Heart right ventricle (tissue), 16 donors: ENCODE data around the gene UACA. TPM values are rescaled to one million over a fixed set of nuclear protein-coding genes. Genes with fewer than 3 reads are reported as not detected.
"Not testable (repeated sequence)": the region's sequence is repeated elsewhere in the genome, so short reads cannot be mapped to it uniquely, and the experiment has no call there.

ENCODE experiments used
- ATAC-seq, 8 donors: fragments of 200-7000 bp; cut with Tn5 transposase; one replicate each; pipeline ENCODE4 v1.9.1; 2020; ENCODE audit warnings: mild to moderate bottlenecking in 8 of 8, moderate library complexity in 8 of 8, moderate number of reproducible peaks in 1 of 8
- DNase-seq, 2 donors: peaks; one replicate each; pipeline ENCODE4 v3.0.0-alpha.2; 2020
- H3K27ac ChIP-seq, 10 donors: fragments of 200-600 bp; sonication (generic) in 2 of 10; one replicate each; pipeline versions ENCODE4 v1.5.0 to v1.8.0; 2020 to 2022; ENCODE audit warnings: mild to moderate bottlenecking in 3 of 10
- H3K27me3 ChIP-seq, 7 donors: fragments of 200-600 bp; one replicate each; pipeline ENCODE4 v1.8.0; 2021 to 2022; ENCODE audit warnings: mild to moderate bottlenecking in 2 of 7
- H3K36me3 ChIP-seq, 9 donors: fragments of 200-600 bp; sonication (generic) in 1 of 9; one replicate each; pipeline versions ENCODE4 v1.5.0 to v1.8.0; 2020 to 2022; ENCODE audit warnings: mild to moderate bottlenecking in 2 of 9
- H3K4me1 ChIP-seq, 9 donors: fragments of 200-600 bp; sonication (generic) in 1 of 9; one replicate each; pipeline versions ENCODE4 v1.5.0 to v1.8.0; 2020 to 2022; ENCODE audit warnings: mild to moderate bottlenecking in 4 of 9
- H3K4me3 ChIP-seq, 10 donors: fragments of 200-600 bp; sonication (generic) in 2 of 10; one replicate each; pipeline versions ENCODE4 v1.5.0 to v1.8.0; 2020 to 2022; ENCODE audit warnings: mild to moderate bottlenecking in 7 of 10, moderate library complexity in 2 of 10
- H3K9me3 ChIP-seq, 11 donors: fragments of 200-600 bp in 10 of 11; sonication (generic) in 2 of 11; one replicate each; pipeline versions ENCODE4 v1.5.0 to v1.8.0; 2013 to 2022; ENCODE audit warnings: mild to moderate bottlenecking in 2 of 11, control low read depth in 1 of 11, moderate library complexity in 1 of 11
- CTCF ChIP-seq, 9 donors: fragments of 200-600 bp; sonication (generic) in 2 of 9; IDR thresholded peaks; one replicate each; pipeline versions ENCODE4 v1.5.0 to v1.8.0; 2021 to 2022; ENCODE audit warnings: antibody characterized with exemption in 9 of 9, mild to moderate bottlenecking in 5 of 9, moderate library complexity in 1 of 9
- WGBS, 2 donors: extraction: QIAGEN DNeasy Blood & Tissue Kit; methylation state at CpG; one replicate each; pipeline ENCODE4 v1.1.7; 2013; ENCODE audit warnings: inconsistent platforms in 1 of 2; 5-methylcytosine and 5-hydroxymethylcytosine counted together
- intact Hi-C, 10 donors: fragments of 100-400 bp; cut with DNase I; formaldehyde crosslinking; loops; one replicate each; pipeline versions ENCODE4 v1.11.1 to v1.14.2; 2022
- polyA plus RNA-seq, 2 donors: library from polyadenylated mRNA; stranded (reverse); fragments of 200-250 nt; gene quantifications; one replicate each; pipeline ENCODE4 v1.2.3, GENCODE V29; 2013
- total RNA-seq, 10 donors: library from RNA; stranded (reverse); fragmentation: NEBNext Ultra II Directional in 3 of 10; extraction: Animal tissue kit (Norgen Biotek cat#: 25700) in 3 of 10; gene quantifications; one replicate each; pipeline versions ENCODE4 v1.2.1 to v1.2.4, GENCODE V29; 2021 to 2023
- donor health status: Arrhythmogenic right ventricular cardiomyopathy.
- donor health status: ischemic (EF 13 %, LVEDD 7.1; RV severe dilation, severe dysfunction).
- donor health status: healthy with polysubstance abuse.
- donor health status: DM: no; HTN: yes; CAD: no.
- donor health status: DM: no; HTN: no; CAD: no.
- donor health status: ischemic (EF 25% LVEDD 6.9; RV normal size, moderate dysfunction).
- donor health status: ischemic (EF 25% LVEDD 5.7; RV mildly dilated, moderate dysfunction).
- donor health status: healthy.
- donor health status: DM: yes; HTN: yes; CAD: no.
- donor health status: Ischemic cardiomyopathy.
- donor health status: ischemic (EF 35%, LVEDD 5.7; RV mildly dilated, moderate dysfunction).
- donor health status: nonischemic (EF 11% LVEDD 7.7; RV severe dilation, severe dysfunction).
- donor health status: DM: yes; HTN: yes; CAD: no.
- donor health status: PGD.
- donor health status: ischemic (EF 29% LVEDD 5.4; RV normal size, mild dysfunction).
- donor health status: nonischemic (EF 23%, LVEDD 6.1; RV moderate dilation, normal function).

UACA gene
- total and polyA plus RNA-seq, 12 donors = 14.2 to 75.4 (median 47.1) TPM

- 80 to 83% methylated on average over 4 of the region's 4 CpGs for WGBS, 2 donors
- Histone ChIP-seq H3K27ac (no peak overlapping the region), H3K27me3 (peaks cover 0 to 2% (median 0%) of the 10 kb centered on the region in 7 donors), H3K4me1 (no peaks in the 10 kb centered on the region), H3K36me3 (no peaks in the 10 kb centered on the region), H3K4me3 (no peak overlapping the region), H3K9me3 (peaks cover 0 to 20% (median 4%) of the 10 kb centered on the region in 11 donors)
- no peak for DNase-seq
- TF ChIP-seq CTCF (IDR thresholded peaks at IDR 0.05) = no peak
- ATAC-seq = no peak
- intact Hi-C loops = no loop called here
Observed at GRCh38 chr15:70617076-70617910, 146.1 kb downstream of the UACA start.

GRCh38 chr15:70616311-70616756 is 147.0 kb downstream of the UACA start:
- WGBS, 2 donors = 59 to 79% methylated on average over 2 of the region's 2 CpGs
- H3K27me3 ChIP-seq = not testable (repeated sequence)

GRCh38 chr15:70615435-70616310 is 147.7 kb downstream of the UACA start:
- Histone ChIP-seq H3K27me3 (peaks cover 0 to 4% (median 0%) of the 10 kb centered on the region in 7 donors), H3K4me1 (no peaks in the 10 kb centered on the region), H3K9me3 (peaks cover 0 to 5% (median 0%) of the 10 kb centered on the region in 11 donors), H3K36me3 (no peaks in the 10 kb centered on the region), H3K4me3 (no peak overlapping the region), H3K27ac (no peak overlapping the region)
- intact Hi-C loops = no loop called here
- no peak for TF ChIP-seq CTCF (IDR thresholded peaks at IDR 0.05)
- DNase-seq (no peak), ATAC-seq (no peak)
- 90 to 91% methylated on average over 9 of the region's 9 CpGs for WGBS, 2 donors

More at GRCh38 chr15:70616311-70616756, 147.0 kb downstream of the UACA start:
- H3K36me3 ChIP-seq, H3K4me1 ChIP-seq, ATAC-seq, H3K27ac ChIP-seq, DNase-seq, H3K4me3 ChIP-seq, intact Hi-C loops: not testable (repeated sequence)
- H3K9me3 ChIP-seq = peaks cover 0 to 11% (median 0%) of the 10 kb centered on the region in 11 donors

GRCh38 chr15:70614221-70614620 is 149.1 kb downstream of the UACA start:
- Histone ChIP-seq H3K4me3 (no peak overlapping the region), H3K36me3 (no peaks in the 10 kb centered on the region), H3K27me3 (peaks cover 0 to 4% (median 0%) of the 10 kb centered on the region in 7 donors), H3K27ac (no peak overlapping the region), H3K9me3 (no peaks in the 10 kb centered on the region), H3K4me1 (peaks cover 0 to 8% (median 0%) of the 10 kb centered on the region in 9 donors)
- DNase-seq (no peak), ATAC-seq (no peak)
- intact Hi-C loops = no loop called here
- TF ChIP-seq CTCF (IDR thresholded peaks at IDR 0.05) = no peak
- WGBS, 2 donors = 95 to 99% methylated on average over 3 of the region's 3 CpGs
